VCaP (cell line): ENCODE results near the gene MLPH.

Experiments
- H3K27ac ChIP-seq: fragments of 450-650 bp; 2 replicates; pipeline ENCODE4 v1.5.1; 2017
- CTCF ChIP-seq: fragments of 450-650 bp; conservative IDR thresholded peaks from 2 replicates; pipeline ENCODE4 v1.5.1; 2017; ENCODE audit warnings: mild to moderate bottlenecking, moderate library complexity

MLPH gene

GRCh38 chr2:237572742-237573101 lies 85.7 kb downstream of the MLPH start:
- no peak for TF ChIP-seq CTCF
- H3K27ac ChIP-seq: peak overlapping the region; percentile 77

- H3K27ac ChIP-seq: peak overlapping the region; percentile 77
- no peak for TF ChIP-seq CTCF
These were observed 86.8 kb downstream of the MLPH start for GRCh38 chr2:237573721-237574415.

GRCh38 chr2:237574467-237574866 lies 87.4 kb downstream of the MLPH start:
- no peak for TF ChIP-seq CTCF
- H3K27ac ChIP-seq: peak overlapping the region; percentile 77

GRCh38 chr2:237574894-237575868 lies 88.1 kb downstream of the MLPH start:
- H3K27ac ChIP-seq: peak overlapping the region; percentile 77

GRCh38 chr2:237575869-237576862 lies 89.1 kb downstream of the MLPH start:
- peak overlapping the region; percentile 77 for H3K27ac ChIP-seq
- TF ChIP-seq CTCF: no peak

More at GRCh38 chr2:237574894-237575868, 88.1 kb downstream of the MLPH start:
- TF ChIP-seq CTCF: no peak

GRCh38 chr2:237576974-237577373 lies 89.9 kb downstream of the MLPH start:
- no peak overlapping the region; the same call in 1 of the 2 replicates for H3K27ac ChIP-seq
- no peak for TF ChIP-seq CTCF
